HEK293T (cell line): Measurements from ENCODE around the gene MTA2.

Experiments used
- CTCF ChIA-PET: fragments of 350-600 bp; formaldehyde crosslinking; extraction: SDS; loops from one replicate; lab custom pipeline; 2021; ENCODE audit warnings: antibody characterized with exemption, inconsistent platforms; lab: Yijun Ruan, JAX
- POLR2A ChIA-PET: fragments of 350-600 bp; formaldehyde crosslinking; extraction: SDS; loops from one replicate; lab custom pipeline; 2020; ENCODE audit warnings: antibody characterized with exemption, inconsistent platforms; lab: Yijun Ruan, JAX
- DNase-seq: peaks from one replicate; pipeline ENCODE4 v3.0.0; 2012; ENCODE audit warnings: mixed read lengths; ENCODE audit errors: extremely low spot score
- ARNT ChIP-seq: fragments of 450-650 bp; IDR thresholded peaks from 2 replicates; pipeline ENCODE4 v1.6.1; 2017; ENCODE audit warnings: mild to moderate bottlenecking
- BHLHE40 ChIP-seq: fragments of 450-650 bp; IDR thresholded peaks from 2 replicates; pipeline ENCODE4 v1.6.1; 2016; ENCODE audit warnings: mild to moderate bottlenecking, moderate library complexity, borderline replicate concordance
- CTBP1 ChIP-seq: fragments of 450-650 bp; IDR thresholded peaks from 2 replicates; pipeline ENCODE4 v1.6.1; 2016; ENCODE audit warnings: borderline replicate concordance
- ELF4 ChIP-seq: fragments of 450-650 bp; IDR thresholded peaks from 2 replicates; pipeline ENCODE4 v1.6.1; 2017; ENCODE audit warnings: antibody characterized with exemption
- FOXA1 ChIP-seq: fragments of 450-650 bp; IDR thresholded peaks from 2 replicates; pipeline ENCODE4 v1.6.1; 2016; ENCODE audit warnings: mild to moderate bottlenecking
- FOXK2 ChIP-seq: fragments of 450-650 bp; IDR thresholded peaks from 2 replicates; pipeline ENCODE4 v1.6.1; 2016; ENCODE audit warnings: mild to moderate bottlenecking
- FOXM1 ChIP-seq: fragments of 450-650 bp; IDR thresholded peaks from 2 replicates; pipeline ENCODE4 v1.6.1; 2017; ENCODE audit warnings: mild to moderate bottlenecking, borderline replicate concordance
- HDGF ChIP-seq: fragments of 450-650 bp; IDR thresholded peaks from 2 replicates; pipeline ENCODE4 v1.6.1; 2017; ENCODE audit warnings: antibody characterized with exemption, borderline replicate concordance
- L3MBTL2 ChIP-seq: fragments of 450-650 bp; conservative IDR thresholded peaks from 2 replicates; pipeline ENCODE4 v1.6.1; 2016; ENCODE audit warnings: mild to moderate bottlenecking
- LEF1 ChIP-seq: fragments of 450-650 bp; IDR thresholded peaks from 2 replicates; pipeline ENCODE4 v1.6.1; 2017; ENCODE audit warnings: mild to moderate bottlenecking, borderline replicate concordance
- NFRKB ChIP-seq: fragments of 450-650 bp; IDR thresholded peaks from 2 replicates; pipeline ENCODE4 v1.6.1; 2016; ENCODE audit warnings: mild to moderate bottlenecking, moderate library complexity
- SP1 ChIP-seq: fragments of 450-650 bp; IDR thresholded peaks from 2 replicates; pipeline ENCODE4 v1.6.1; 2017
- SUZ12 ChIP-seq: fragments of 450-650 bp; IDR thresholded peaks from 2 replicates; pipeline ENCODE4 v1.6.1; 2016; ENCODE audit warnings: mild to moderate bottlenecking
- TARDBP ChIP-seq: fragments of 450-650 bp; IDR thresholded peaks from 2 replicates; pipeline ENCODE4 v1.6.1; 2016
- ZNF384 ChIP-seq: fragments of 450-650 bp; IDR thresholded peaks from 2 replicates; pipeline ENCODE4 v1.6.1; 2016
- TF ChIP-seq, protein P1 (sequence below): fragments of 450-650 bp; IDR thresholded peaks from 2 replicates; pipeline ENCODE4 v1.6.1; 2016

Gene MTA2

DNA sequence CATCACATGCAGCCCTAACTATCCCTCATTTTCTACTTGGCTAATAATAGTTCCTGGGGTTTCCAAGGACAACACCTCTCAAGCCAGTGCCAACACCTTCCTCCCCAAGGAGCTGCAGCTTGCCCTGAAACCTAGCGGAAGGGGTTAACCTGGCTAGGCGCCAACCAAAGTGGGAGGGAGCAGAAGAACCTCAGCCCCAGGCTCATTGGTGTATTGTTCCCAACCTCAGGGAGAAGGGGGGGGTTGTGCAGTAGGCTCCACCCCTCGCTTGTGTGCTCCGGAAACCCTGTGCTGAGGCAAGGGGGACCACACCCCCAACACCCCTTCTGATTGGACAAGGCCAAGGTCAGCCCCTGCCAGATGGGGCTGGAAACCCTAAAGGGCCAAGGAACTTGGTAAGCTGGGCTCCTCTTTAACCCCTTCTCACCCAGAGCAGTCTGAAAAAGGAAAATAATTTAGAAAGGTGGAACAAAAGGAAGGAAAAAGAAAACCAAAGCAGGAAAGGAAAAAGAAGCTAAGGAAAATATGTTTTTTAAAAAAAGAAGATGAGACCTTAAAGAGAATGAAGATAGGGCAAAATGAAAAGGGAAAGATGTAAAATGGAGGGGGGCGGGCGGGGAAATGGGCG is 2.5 kb downstream of the MTA2 start:
- CTCF ChIA-PET, result interaction anchor here (1.3 kb wide), 1 partner anchor 13 kb away, joined by 4 read pairs; no protein-coding TSS in a partner anchor
- DNase-seq, result peak; percentile 91
- POLR2A ChIA-PET, result interaction anchor here (0.8 to 3.4 kb wide), 8 partner anchors 7 to 282 kb away, joined by 3 to 105 read pairs (median 3); partner anchors contain the start of genes B3GAT3, EEF1G, INTS5 and TUT1
- TF ChIP-seq HDGF (peak; percentile 61; the same call in 1 of the 2 replicates), NFRKB (no peak)

DNA sequence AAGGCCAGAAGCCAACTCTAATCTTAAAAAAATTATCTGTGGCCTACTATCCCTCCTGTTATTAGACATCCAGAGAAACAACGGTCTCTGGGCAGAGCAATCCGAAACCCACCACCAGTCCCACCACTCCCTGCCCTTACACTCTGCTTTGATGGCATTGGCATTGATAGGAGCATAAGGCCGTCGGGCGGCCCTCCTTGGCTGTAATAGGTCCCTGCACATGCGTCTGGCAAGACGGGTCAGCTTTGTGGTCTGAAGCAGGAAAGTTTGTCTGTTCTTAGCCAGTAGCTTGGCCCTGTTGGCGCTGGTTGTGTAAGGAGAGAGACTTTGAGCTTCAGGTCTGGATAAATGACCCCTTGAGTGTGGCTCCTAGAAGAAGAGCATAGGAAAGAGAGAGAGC is 6.5 kb downstream of the MTA2 start:
- POLR2A ChIA-PET, result interaction anchor here (1.2 to 5.8 kb wide), 2 partner anchors 16 to 101 kb away, joined by 4 to 168 read pairs; partner anchors contain the start of gene EEF1G
- DNase-seq, result no peak
- TF ChIP-seq BHLHE40 (no peak), FOXK2 (no peak), L3MBTL2 (no peak), FOXM1 (no peak), ELF4 (no peak), HDGF (no peak), NFRKB (no peak), CTBP1 (no peak), TARDBP (no peak), SP1 (no peak), ZNF384 (no peak), SUZ12 (no peak), FOXA1 (no peak)
- TF ChIP-seq, protein P1, sequence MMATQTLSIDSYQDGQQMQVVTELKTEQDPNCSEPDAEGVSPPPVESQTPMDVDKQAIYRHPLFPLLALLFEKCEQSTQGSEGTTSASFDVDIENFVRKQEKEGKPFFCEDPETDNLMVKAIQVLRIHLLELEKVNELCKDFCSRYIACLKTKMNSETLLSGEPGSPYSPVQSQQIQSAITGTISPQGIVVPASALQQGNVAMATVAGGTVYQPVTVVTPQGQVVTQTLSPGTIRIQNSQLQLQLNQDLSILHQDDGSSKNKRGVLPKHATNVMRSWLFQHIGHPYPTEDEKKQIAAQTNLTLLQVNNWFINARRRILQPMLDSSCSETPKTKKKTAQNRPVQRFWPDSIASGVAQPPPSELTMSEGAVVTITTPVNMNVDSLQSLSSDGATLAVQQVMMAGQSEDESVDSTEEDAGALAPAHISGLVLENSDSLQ, result no peak
- CTCF ChIA-PET, result interaction anchor here (0.5 to 0.6 kb wide), 2 partner anchors 173 to 649 kb away, joined by 3 to 5 read pairs; no protein-coding TSS in a partner anchor

DNA sequence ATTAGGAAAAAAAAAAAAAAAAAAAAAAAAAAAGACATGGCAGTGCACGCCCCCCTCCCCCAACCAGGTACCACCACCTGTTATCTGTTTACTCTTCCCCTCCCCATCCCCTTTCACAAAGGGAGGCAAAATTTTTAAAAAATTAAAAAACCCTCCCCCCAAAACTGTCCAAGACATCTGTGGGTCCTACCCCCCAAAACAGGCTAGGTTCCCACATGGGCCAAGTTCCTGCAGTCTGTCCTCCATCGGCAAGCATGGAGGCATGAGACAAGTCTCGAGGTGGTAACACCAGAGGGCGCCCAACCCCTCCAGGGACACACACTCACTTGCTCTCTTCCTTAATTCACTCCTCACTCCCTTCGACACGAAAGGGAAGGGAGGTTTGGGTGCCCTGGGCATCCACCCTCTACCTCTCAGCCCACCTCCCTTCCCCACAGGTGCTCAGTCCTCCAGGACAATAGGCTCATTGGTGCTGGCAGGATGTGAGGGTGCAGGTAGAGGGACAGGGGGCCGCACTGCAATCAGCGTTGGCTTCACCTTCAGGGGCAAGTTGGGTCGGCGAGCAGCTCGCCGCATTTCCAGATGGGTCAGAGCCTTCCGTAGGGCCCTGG is 8.1 kb downstream of the MTA2 start:
- TF ChIP-seq, protein P1, result no peak
- TF ChIP-seq CTBP1 (no peak), FOXM1 (no peak), TARDBP (no peak), L3MBTL2 (no peak), FOXK2 (no peak), ZNF384 (no peak), HDGF (no peak), NFRKB (no peak), SP1 (no peak), FOXA1 (no peak), SUZ12 (no peak), LEF1 (no peak), ELF4 (no peak), BHLHE40 (no peak), ARNT (no peak)
- CTCF ChIA-PET, result interaction anchor here (0.8 to 1.3 kb wide), 3 partner anchors 8 to 78 kb away, joined by 5 to 9 read pairs (median 5); partner anchors contain the start of genes EML3, MTA2 and UQCC3
- peak; percentile 63 for DNase-seq
- POLR2A ChIA-PET, result interaction anchor here (0.8 to 5.8 kb wide), 16 partner anchors 7 to 288 kb away, joined by 3 to 168 read pairs (median 14); partner anchors contain the start of genes B3GAT3, C11orf98, CSKMT and EEF1G

DNA sequence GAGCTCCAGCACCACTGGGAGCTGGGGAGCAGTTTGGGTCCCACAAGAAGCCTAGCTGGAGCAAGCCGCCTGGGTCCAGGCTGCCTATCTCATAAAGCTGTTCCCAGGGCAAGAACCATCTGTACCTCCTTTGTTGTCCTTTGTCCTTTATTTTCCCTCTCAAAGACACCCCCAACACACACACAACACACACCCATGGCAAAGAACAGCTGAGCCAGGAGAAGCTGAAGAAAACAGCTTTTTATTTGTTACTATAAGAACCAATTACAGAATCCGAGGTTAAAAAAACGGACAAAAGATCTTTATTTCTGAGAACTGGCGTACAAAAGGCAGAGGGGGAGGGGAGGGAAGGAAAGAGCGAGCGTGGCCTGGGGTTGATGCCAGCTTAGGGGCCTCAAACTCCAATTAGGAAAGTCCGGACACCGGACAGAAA is 8.7 kb downstream of the MTA2 start:
- CTCF ChIA-PET, result interaction anchor here (0.6 to 2.2 kb wide), 5 partner anchors 9 to 273 kb away, joined by 3 to 16 read pairs (median 3); partner anchors contain the start of gene MTA2
- POLR2A ChIA-PET, result interaction anchor here (0.9 to 5.8 kb wide), 18 partner anchors 8 to 289 kb away, joined by 3 to 168 read pairs (median 19); partner anchors contain the start of genes B3GAT3, C11orf98, CSKMT and EEF1G
- DNase-seq, result no peak
- TF ChIP-seq ZNF384 (no peak), SP1 (no peak), FOXM1 (no peak), NFRKB (no peak), TARDBP (no peak), ARNT (no peak), FOXK2 (no peak), CTBP1 (no peak), BHLHE40 (no peak), FOXA1 (no peak), SUZ12 (no peak), L3MBTL2 (no peak), LEF1 (no peak)
- TF ChIP-seq, protein P1, result no peak

DNA sequence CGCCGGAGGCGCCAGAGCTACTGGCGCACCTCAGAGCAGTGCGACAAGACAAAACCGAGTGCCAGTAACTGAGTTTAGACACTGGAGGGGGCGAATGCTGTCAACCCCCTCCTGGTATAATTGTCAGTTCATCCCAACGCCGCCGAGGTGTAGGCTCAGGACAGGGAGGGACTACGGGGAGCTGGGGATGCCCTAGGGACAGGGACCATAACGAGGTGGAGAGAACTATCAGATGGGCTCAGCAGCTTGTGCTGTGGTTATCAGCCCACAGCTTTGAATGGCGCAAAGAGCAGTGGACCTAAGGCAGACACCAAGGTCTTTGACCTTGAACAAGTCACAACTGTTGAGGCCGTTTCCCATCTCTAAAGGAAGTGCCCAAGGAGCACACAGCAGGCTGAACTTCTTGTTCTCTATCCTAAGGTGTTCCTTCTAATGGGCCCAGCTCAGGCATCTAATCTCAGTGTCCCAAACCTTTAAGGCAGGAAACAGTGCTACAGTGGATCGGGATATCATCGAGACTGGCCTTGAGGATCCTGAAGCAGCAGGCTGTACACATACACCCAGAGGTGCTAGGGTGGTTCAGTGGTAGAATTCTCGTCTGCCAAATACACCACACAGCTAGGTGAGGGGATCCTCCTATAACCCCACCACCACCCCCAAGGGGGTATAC is 9.4 kb downstream of the MTA2 start:
- CTCF ChIA-PET, result interaction anchor here (0.6 to 2.2 kb wide), 15 partner anchors 9 to 273 kb away, joined by 3 to 16 read pairs (median 3); partner anchors contain the start of gene MTA2
- no peak; the same call in 1 of the 2 replicates for TF ChIP-seq L3MBTL2
- no peak for TF ChIP-seq ZNF384
- no peak for TF ChIP-seq BHLHE40
- no peak for TF ChIP-seq CTBP1
- TF ChIP-seq ARNT, result no peak
- TF ChIP-seq FOXA1, result no peak
- no peak for DNase-seq
- POLR2A ChIA-PET, result interaction anchor here (0.7 to 5.8 kb wide), 48 partner anchors 8 to 289 kb away, joined by 3 to 168 read pairs (median 6); partner anchors contain the start of genes AHNAK, B3GAT3, BSCL2 and C11orf98
